Fibroblast of lung (primary cell): Measurements from ENCODE around the gene FNDC10.
"Not testable (repeated sequence)": the region's sequence is repeated elsewhere in the genome, so short reads cannot be mapped to it uniquely, and the experiment has no call there.

Experiments
- EZH2 ChIP-seq: IDR thresholded peaks from 2 replicates; pipeline ENCODE4 v1.5.1; 2012; ENCODE audit warnings: low read length, control low read depth, mild to moderate bottlenecking; ENCODE audit errors: missing control alignments
- TF ChIP-seq, protein P1 (sequence below), 2 donors: IDR thresholded peaks in 1 of 2; conservative IDR thresholded peaks in 1 of 2; 1 replicate in 1 of 2; 2 replicates in 1 of 2; pipeline ENCODE4 v1.5.1; 2011 to 2012; ENCODE audit warnings: low read length in 2 of 2, control low read depth in 1 of 2, inconsistent platforms in 1 of 2, low read depth in 1 of 2, mild to moderate bottlenecking in 1 of 2

DNA sequence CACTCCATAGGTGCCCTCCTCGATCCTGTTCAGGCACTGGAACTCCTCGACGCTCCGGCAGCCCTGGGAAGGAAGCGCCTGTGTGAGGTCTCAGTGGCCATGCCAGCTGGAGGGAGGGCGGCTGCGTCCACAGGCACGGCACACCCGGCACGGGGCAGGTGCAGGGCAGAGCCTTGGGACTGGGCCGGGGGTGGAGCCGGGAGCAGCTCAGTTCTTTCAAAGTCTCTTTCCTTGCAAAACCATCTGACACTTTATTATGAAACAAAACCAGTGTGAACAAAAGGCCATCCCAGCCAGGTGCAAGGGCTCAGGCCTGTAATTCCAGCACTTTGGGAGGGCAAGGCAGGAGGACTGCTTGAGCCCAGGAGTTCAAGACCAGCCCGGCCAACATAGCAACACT is 38.6 kb upstream of the FNDC10 start:
- TF ChIP-seq, protein P1, sequence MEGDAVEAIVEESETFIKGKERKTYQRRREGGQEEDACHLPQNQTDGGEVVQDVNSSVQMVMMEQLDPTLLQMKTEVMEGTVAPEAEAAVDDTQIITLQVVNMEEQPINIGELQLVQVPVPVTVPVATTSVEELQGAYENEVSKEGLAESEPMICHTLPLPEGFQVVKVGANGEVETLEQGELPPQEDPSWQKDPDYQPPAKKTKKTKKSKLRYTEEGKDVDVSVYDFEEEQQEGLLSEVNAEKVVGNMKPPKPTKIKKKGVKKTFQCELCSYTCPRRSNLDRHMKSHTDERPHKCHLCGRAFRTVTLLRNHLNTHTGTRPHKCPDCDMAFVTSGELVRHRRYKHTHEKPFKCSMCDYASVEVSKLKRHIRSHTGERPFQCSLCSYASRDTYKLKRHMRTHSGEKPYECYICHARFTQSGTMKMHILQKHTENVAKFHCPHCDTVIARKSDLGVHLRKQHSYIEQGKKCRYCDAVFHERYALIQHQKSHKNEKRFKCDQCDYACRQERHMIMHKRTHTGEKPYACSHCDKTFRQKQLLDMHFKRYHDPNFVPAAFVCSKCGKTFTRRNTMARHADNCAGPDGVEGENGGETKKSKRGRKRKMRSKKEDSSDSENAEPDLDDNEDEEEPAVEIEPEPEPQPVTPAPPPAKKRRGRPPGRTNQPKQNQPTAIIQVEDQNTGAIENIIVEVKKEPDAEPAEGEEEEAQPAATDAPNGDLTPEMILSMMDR (conservative IDR thresholded peaks at IDR 0.05 in 1 of 2, IDR thresholded peaks at IDR 0.05 in 1 of 2; ENCODE audit: low read depth in 1 of 2, low read length in 2 of 2), result not testable (repeated sequence)
- not testable (repeated sequence) for TF ChIP-seq EZH2
